Endothelial cell of umbilical vein (primary cell): Measurements from ENCODE around the gene SLC25A43. TPM values are rescaled to one million over a fixed set of nuclear protein-coding genes. Genes with fewer than 3 reads are reported as not detected.

ENCODE experiments used
- BruUV-seq: library from RNA; stranded (reverse); fragments of 400-500 nt; replicated peaks from 2 replicates; lab custom pipeline; 2021; lab: Mats Ljungman, UMichigan
- CTCF ChIA-PET: fragments of 300-600, 350-600 bp; sonication (Branson Sonifier 250); formaldehyde crosslinking; loops from one replicate; lab custom pipeline; 2021; ENCODE audit warnings: antibody characterized with exemption, inconsistent platforms; lab: Charles Lee
- POLR2A ChIA-PET: fragments of 300-600, 350-600 bp; sonication (Branson Sonifier 250); formaldehyde crosslinking; loops from one replicate; lab custom pipeline; 2021; ENCODE audit warnings: antibody characterized with exemption, inconsistent platforms; lab: Charles Lee
- DNase-seq: peaks from one replicate; pipeline ENCODE4 v3.0.0-alpha.2; 2011; ENCODE audit warnings: low read depth, low spot score
- FAIRE-seq: peaks from 2 replicates; lab custom pipeline; 2011; peaks lifted over from hg19 to GRCh38; lab: Jason Lieb, UNC
- H2AFZ ChIP-seq: 2 replicates; pipeline ENCODE4 v1.6.0; 2012; ENCODE audit warnings: low read depth, low read length, control low read depth, inconsistent platforms
- H3K27ac ChIP-seq: 2 replicates; pipeline ENCODE4 v1.5.1; 2011; ENCODE audit warnings: low read depth, mild to moderate bottlenecking, control low read depth, low read length, moderate library complexity; ENCODE audit not compliant: insufficient read depth
- H3K27me3 ChIP-seq, 2 experiments: 2 replicates each; pipeline versions ENCODE4 v1.6.0 to v1.6.1; 2011; ENCODE audit warnings: low read length in 2 of 2, mixed read lengths in 1 of 2; ENCODE audit not compliant: control insufficient read depth in 2 of 2, insufficient read depth in 2 of 2
- H3K36me3 ChIP-seq, 2 experiments: 2 replicates in 1 of 2; 3 replicates in 1 of 2; pipeline ENCODE4 v1.5.1; 2011; ENCODE audit warnings: low read length in 2 of 2, mild to moderate bottlenecking in 1 of 2, moderate library complexity in 1 of 2; ENCODE audit not compliant: control insufficient read depth in 2 of 2, insufficient read depth in 2 of 2; ENCODE audit errors: extremely low read depth in 1 of 2
- H3K4me1 ChIP-seq: 3 replicates; pipeline ENCODE4 v1.5.1; 2011; ENCODE audit warnings: mild to moderate bottlenecking, low read length; ENCODE audit not compliant: control insufficient read depth, insufficient read depth; ENCODE audit errors: extremely low read depth
- H3K4me2 ChIP-seq: 2 replicates; pipeline ENCODE4 v1.6.1; 2011; ENCODE audit warnings: low read length, control low read depth, mixed read lengths; ENCODE audit not compliant: insufficient read depth
- H3K4me3 ChIP-seq, 3 experiments: fragments of 200-600 bp in 1 of 3; sonication (generic), shearing (Covaris generic) in 1 of 3; replicated peaks in 1 of 3; 2 replicates each; pipeline ENCODE4 v1.5.1; 2011 to 2016; ENCODE audit warnings: control low read depth in 3 of 3, low read length in 3 of 3, mild to moderate bottlenecking in 2 of 3, inconsistent platforms in 1 of 3, low read depth in 1 of 3, moderate library complexity in 1 of 3; ENCODE audit not compliant: insufficient read depth in 1 of 3
- H3K79me2 ChIP-seq: 2 replicates; pipeline ENCODE4 v1.6.0; 2012; ENCODE audit warnings: low read length, inconsistent platforms; ENCODE audit not compliant: control insufficient read depth, insufficient read depth
- H3K9ac ChIP-seq: replicated peaks from 2 replicates; pipeline ENCODE3; 2011; ENCODE audit warnings: low read length, control low read depth; ENCODE audit not compliant: insufficient read depth; ENCODE audit errors: extremely low read depth
- H3K9me1 ChIP-seq: replicated peaks from 3 replicates; pipeline ENCODE4 v1.6.0; 2011; ENCODE audit warnings: mild to moderate bottlenecking, low read length; ENCODE audit not compliant: control insufficient read depth, insufficient read depth; ENCODE audit errors: extremely low read depth
- H3K9me3 ChIP-seq: replicated peaks from 2 replicates; pipeline ENCODE4 v1.5.1; 2012; ENCODE audit warnings: low read length, inconsistent platforms; ENCODE audit not compliant: control insufficient read depth, insufficient read depth
- H4K20me1 ChIP-seq: replicated peaks from 2 replicates; pipeline ENCODE3; 2011; ENCODE audit warnings: mild to moderate bottlenecking, low read length; ENCODE audit not compliant: control insufficient read depth, insufficient read depth; ENCODE audit errors: extremely low read depth
- EZH2 ChIP-seq: IDR thresholded peaks from 2 replicates; pipeline ENCODE4 v1.6.1; 2012; ENCODE audit warnings: borderline replicate concordance, low read depth, mild to moderate bottlenecking, moderate library complexity, low read length, inconsistent platforms; ENCODE audit not compliant: severe bottlenecking
- FOS ChIP-seq: IDR thresholded peaks from 2 replicates; pipeline ENCODE4 v1.6.1; 2011; ENCODE audit warnings: mild to moderate bottlenecking, low read length, moderate library complexity, borderline replicate concordance; ENCODE audit not compliant: insufficient read depth
- GATA2 ChIP-seq: IDR thresholded peaks from 2 replicates; pipeline ENCODE4 v1.7.0; 2011; ENCODE audit warnings: low read depth, mild to moderate bottlenecking, moderate library complexity, mixed read lengths, low read length; ENCODE audit not compliant: insufficient read length, insufficient read depth
- MAX ChIP-seq: IDR thresholded peaks from 2 replicates; pipeline ENCODE4 v1.6.1; 2011; ENCODE audit not compliant: insufficient read depth, insufficient read length
- MYC ChIP-seq: IDR thresholded peaks from one replicate; pipeline ENCODE4 v1.6.1; 2011; ENCODE audit warnings: mild to moderate bottlenecking, low read depth, low read length
- POLR2A ChIP-seq: IDR thresholded peaks from 2 replicates; pipeline ENCODE4 v1.6.1; 2012; ENCODE audit warnings: low read depth, mild to moderate bottlenecking, control low read depth, low read length
- POLR2AphosphoS5 ChIP-seq: IDR thresholded peaks from 2 replicates; pipeline ENCODE4 v1.6.1; 2012; ENCODE audit warnings: low read depth, mild to moderate bottlenecking, control low read depth, low read length, moderate library complexity; ENCODE audit not compliant: insufficient read depth
- dilution Hi-C: fragments of 300-500 bp; cut with MboI; formaldehyde crosslinking; loops from one replicate; pipeline ENCODE4 v1.15.0; 2019; ENCODE audit warnings: low sequenced_read_pairs; ENCODE audit not compliant: extremely low pct_ligation_motif_present
- intact Hi-C: fragments of 100-400 bp; cut with micrococcal nuclease; formaldehyde crosslinking; loops from one replicate; pipeline ENCODE4 v1.10.0; 2022
- polyA plus RNA-seq, 4 experiments: library from polyadenylated mRNA; depleted of rRNA in 3 of 4; stranded (reverse) in 3 of 4; unstranded in 1 of 4; fragments of >200 nt; gene quantifications; 2 replicates each; pipeline versions ENCODE4 v1.2.1 to v1.2.3, GENCODE V29; 2011 to 2012; ENCODE audit warnings: missing spikeins in 1 of 4
- total RNA-seq: library from RNA; stranded (reverse); gene quantifications from 2 replicates; pipeline ENCODE4 v1.2.3, GENCODE V29; 2021
- TF ChIP-seq, protein P1 (sequence below), 2 donors: IDR thresholded peaks; 1 replicate in 1 of 2; 2 replicates in 1 of 2; pipeline ENCODE4 v1.5.1; 2011; ENCODE audit warnings: low read length in 2 of 2, mild to moderate bottlenecking in 2 of 2, moderate library complexity in 2 of 2, control low read depth in 1 of 2, inconsistent platforms in 1 of 2, low read depth in 1 of 2; ENCODE audit not compliant: insufficient read depth in 1 of 2; ENCODE audit errors: extremely low read depth in 1 of 2

The SLC25A43 gene
- total and polyA plus RNA-seq, 2 donors (not counting 3 experiments of a cell fraction or from before 2014, with no cell fraction given), result 7.2 to 11.5 TPM

DNA sequence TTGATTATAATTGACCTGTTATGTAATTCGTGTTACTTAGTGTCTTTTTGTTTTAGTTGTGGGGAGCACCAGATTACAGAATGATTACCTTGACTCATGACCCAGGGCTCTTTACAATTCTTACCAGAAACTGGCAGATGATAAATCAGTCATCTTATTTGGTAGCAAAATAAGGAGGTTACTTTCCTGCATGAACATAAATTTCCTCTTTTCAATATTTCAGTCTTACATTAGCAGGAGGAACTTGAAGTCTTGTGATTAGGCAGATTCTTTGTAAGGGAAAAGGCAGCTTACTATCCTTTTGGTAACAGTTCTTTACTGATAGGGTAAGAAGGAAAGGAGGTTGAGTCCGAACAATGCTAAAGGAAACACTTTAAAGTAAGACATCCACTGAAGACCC is 43.1 kb downstream of the SLC25A43 start:
- Histone ChIP-seq H3K27ac (no peak overlapping the region), H4K20me1 (no peaks in the 10 kb centered on the region), H3K4me1 (no peaks in the 10 kb centered on the region), H3K4me2 (no peak overlapping the region), H3K9me3 (no peaks in the 10 kb centered on the region), H3K9ac (no peak overlapping the region), H3K27me3 (no peaks in the 10 kb centered on the region), H3K9me1 (no peaks in the 10 kb centered on the region), H2AFZ (no peak overlapping the region), H3K4me3 (no peak overlapping the region), H3K79me2 (no peaks in the 10 kb centered on the region), H3K36me3 (no peaks in the 10 kb centered on the region)
- POLR2A ChIA-PET, result no interaction called here
- CTCF ChIA-PET, result no interaction called here
- DNase-seq, result no peak
- BruUV-seq, result no TSS peak
- dilution Hi-C loops, result no loop called here
- intact Hi-C loops, result no loop called here
- no peak for FAIRE-seq
- TF ChIP-seq, protein P1, sequence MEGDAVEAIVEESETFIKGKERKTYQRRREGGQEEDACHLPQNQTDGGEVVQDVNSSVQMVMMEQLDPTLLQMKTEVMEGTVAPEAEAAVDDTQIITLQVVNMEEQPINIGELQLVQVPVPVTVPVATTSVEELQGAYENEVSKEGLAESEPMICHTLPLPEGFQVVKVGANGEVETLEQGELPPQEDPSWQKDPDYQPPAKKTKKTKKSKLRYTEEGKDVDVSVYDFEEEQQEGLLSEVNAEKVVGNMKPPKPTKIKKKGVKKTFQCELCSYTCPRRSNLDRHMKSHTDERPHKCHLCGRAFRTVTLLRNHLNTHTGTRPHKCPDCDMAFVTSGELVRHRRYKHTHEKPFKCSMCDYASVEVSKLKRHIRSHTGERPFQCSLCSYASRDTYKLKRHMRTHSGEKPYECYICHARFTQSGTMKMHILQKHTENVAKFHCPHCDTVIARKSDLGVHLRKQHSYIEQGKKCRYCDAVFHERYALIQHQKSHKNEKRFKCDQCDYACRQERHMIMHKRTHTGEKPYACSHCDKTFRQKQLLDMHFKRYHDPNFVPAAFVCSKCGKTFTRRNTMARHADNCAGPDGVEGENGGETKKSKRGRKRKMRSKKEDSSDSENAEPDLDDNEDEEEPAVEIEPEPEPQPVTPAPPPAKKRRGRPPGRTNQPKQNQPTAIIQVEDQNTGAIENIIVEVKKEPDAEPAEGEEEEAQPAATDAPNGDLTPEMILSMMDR (IDR thresholded peaks at IDR 0.05; ENCODE audit: extremely low read depth in 1 of 2, insufficient read depth in 1 of 2, low read depth in 1 of 2, low read length in 2 of 2), result no peak
- TF ChIP-seq MAX (no peak), POLR2AphosphoS5 (no peak), GATA2 (no peak), MYC (no peak), FOS (no peak), POLR2A (no peak), EZH2 (no peak)
